NT2/D1 (cell line): ENCODE data around the gene NLN.

Experiments used
- YY1 ChIP-seq: IDR thresholded peaks from 2 replicates; pipeline ENCODE4 v1.6.1; 2011; ENCODE audit not compliant: insufficient read length, insufficient read depth
- ZNF274 ChIP-seq: IDR thresholded peaks from 2 replicates; pipeline ENCODE4 v1.6.1; 2011; ENCODE audit warnings: mild to moderate bottlenecking, low read depth, low read length

DNA sequence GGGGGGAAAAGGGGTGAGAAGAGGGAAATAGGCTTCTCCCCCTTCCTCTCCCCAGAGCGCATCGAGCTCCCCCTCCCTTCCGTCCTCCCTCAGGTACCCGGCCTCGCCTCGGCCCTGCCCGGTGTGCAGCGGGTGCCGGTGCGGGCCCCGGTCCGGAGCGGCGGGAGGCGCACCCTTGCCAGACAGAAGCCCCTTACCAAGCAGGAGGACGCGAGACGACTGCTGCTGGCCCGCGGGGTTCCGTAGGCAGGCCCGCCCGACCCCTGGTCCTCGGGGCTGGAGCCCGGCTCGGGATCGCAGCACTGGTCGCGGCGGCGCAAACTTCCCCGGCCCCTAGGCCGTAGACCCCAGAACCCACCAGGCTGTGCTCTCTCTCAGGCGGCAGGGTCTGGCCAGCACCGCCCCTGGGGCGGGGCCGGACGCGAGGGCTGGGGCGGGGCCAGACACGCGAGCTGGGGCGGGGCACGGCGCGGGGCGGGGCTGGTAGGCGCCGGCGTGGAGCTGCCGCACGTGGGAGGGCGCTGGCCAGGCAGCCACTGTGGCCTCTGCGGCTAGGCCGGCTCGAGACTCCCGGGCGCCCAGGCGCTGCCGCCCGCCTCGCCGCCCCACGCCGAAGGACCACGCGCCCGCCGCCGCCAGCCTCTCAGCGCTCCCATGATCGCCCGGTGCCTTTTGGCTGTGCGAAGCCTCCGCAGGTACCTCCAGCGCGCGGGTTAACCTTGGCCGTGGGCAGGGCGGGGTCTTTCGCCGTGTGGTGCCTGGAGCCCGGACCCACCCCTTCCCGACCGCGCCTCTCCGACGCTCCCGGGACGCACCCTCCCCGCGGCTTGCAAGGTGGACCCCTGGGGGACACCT is at the start of gene NLN, which contains the start of gene SGTB:
- TF ChIP-seq ZNF274 = no peak
- no peak for TF ChIP-seq YY1
